SK-N-SH (cell line): ENCODE results near the gene TMEM170B.

Experiments used
- EZH2phosphoT487 ChIP-seq: fragments of 200-600 bp; sonication (generic); IDR thresholded peaks from 2 replicates; pipeline ENCODE4 v1.6.1; 2017; ENCODE audit warnings: low read depth, mixed run types, mild to moderate bottlenecking, antibody characterized with exemption, moderate library complexity, borderline replicate concordance
- POLR2AphosphoS5 ChIP-seq: IDR thresholded peaks from 2 replicates; pipeline ENCODE4 v1.6.1; 2012; ENCODE audit warnings: low read depth, low read length
- TEAD4 ChIP-seq: IDR thresholded peaks from 2 replicates; pipeline ENCODE4 v1.4.0; 2012; ENCODE audit warnings: mild to moderate bottlenecking, borderline replicate concordance; ENCODE audit not compliant: insufficient read depth
- TF ChIP-seq, protein P1 (sequence below): fragments of 200-600 bp; sonication (generic); IDR thresholded peaks from 2 replicates; pipeline ENCODE4 v1.6.1; 2017; ENCODE audit warnings: antibody characterized with exemption, mild to moderate bottlenecking, moderate library complexity
- TF ChIP-seq, protein P2 (sequence below): IDR thresholded peaks from 2 replicates; pipeline ENCODE4 v1.4.0; 2012; ENCODE audit warnings: low read depth

DNA sequence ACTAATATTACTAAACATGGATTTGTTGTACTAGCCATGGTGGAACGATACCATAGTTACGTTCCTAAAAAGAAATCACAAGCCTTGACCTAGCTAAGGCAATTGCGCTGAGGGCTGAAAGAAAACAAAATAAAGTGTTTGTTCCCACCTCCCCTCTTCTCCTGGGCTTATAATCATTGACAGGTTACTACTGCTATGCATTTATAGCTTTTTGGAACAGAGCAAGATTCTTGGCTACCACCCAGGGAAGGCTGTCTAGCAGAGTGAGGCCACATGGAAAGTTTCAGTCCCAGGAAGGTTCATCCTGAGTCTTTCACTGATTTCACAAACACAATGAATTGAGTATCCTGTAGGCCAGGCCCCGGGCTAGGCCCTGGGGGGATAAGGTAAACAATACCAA, 84.6 kb downstream of the TMEM170B start:
- TF ChIP-seq EZH2phosphoT487 (no peak), TEAD4 (no peak), POLR2AphosphoS5 (no peak)
- TF ChIP-seq, protein P1, sequence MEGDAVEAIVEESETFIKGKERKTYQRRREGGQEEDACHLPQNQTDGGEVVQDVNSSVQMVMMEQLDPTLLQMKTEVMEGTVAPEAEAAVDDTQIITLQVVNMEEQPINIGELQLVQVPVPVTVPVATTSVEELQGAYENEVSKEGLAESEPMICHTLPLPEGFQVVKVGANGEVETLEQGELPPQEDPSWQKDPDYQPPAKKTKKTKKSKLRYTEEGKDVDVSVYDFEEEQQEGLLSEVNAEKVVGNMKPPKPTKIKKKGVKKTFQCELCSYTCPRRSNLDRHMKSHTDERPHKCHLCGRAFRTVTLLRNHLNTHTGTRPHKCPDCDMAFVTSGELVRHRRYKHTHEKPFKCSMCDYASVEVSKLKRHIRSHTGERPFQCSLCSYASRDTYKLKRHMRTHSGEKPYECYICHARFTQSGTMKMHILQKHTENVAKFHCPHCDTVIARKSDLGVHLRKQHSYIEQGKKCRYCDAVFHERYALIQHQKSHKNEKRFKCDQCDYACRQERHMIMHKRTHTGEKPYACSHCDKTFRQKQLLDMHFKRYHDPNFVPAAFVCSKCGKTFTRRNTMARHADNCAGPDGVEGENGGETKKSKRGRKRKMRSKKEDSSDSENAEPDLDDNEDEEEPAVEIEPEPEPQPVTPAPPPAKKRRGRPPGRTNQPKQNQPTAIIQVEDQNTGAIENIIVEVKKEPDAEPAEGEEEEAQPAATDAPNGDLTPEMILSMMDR, result no peak
- TF ChIP-seq, protein P2, sequence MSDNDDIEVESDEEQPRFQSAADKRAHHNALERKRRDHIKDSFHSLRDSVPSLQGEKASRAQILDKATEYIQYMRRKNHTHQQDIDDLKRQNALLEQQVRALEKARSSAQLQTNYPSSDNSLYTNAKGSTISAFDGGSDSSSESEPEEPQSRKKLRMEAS, result no peak
